Measurements from ENCODE around the gene FLT4. TPM values are rescaled to one million over a fixed set of nuclear protein-coding genes. Genes with fewer than 3 reads are reported as not detected.
"Not testable (repeated sequence)": the region's sequence is repeated elsewhere in the genome, so short reads cannot be mapped to it uniquely, and the experiment has no call there.

The FLT4 gene
- polyA plus RNA-seq, 3 donors, result not detected

- Histone ChIP-seq H3K4me2 (replicated peaks; ENCODE audit: extremely low read depth, low read length, poor library complexity, severe bottlenecking) (no peak overlapping the region), H3K27ac (ENCODE audit: low read depth in 1 of 2, low read length in 2 of 2) (no peak overlapping the region), H3K9ac (ENCODE audit: insufficient read depth, low read length, poor library complexity, severe bottlenecking) (no peak overlapping the region), H3K9me3 (replicated peaks in 1 of 2; ENCODE audit: control insufficient read depth in 1 of 2, insufficient read depth in 1 of 2, low read length in 2 of 2) (no peaks in the 10 kb centered on the region), H3K36me3 (replicated peaks in 1 of 2; ENCODE audit: control insufficient read depth in 1 of 2, insufficient read depth in 2 of 2, low read length in 2 of 2) (no peaks in the 10 kb centered on the region), H2AFZ (ENCODE audit: insufficient read depth, low read depth, low read length, poor library complexity, severe bottlenecking) (no peak overlapping the region), H3K27me3 (ENCODE audit: control insufficient read depth in 2 of 2, insufficient read depth in 2 of 2, low read length in 2 of 2) (peaks cover 6 to 29% of the 10 kb centered on the region in 2 donors), H4K20me1 (ENCODE audit: insufficient read depth, low read length) (no peaks in the 10 kb centered on the region), H3K4me1 (ENCODE audit: control insufficient read depth in 1 of 2, insufficient read depth in 2 of 2, low read length in 2 of 2) (no peaks in the 10 kb centered on the region), H3K4me3 (replicated peaks in 1 of 3; ENCODE audit: low read depth in 2 of 3, low read length in 3 of 3) (no peak overlapping the region), H3K79me2 (ENCODE audit: insufficient read depth, low read length) (no peaks in the 10 kb centered on the region)
- Mint-ChIP-seq H3K36me3 (no peaks in the 10 kb centered on the region), H3K27me3 (ENCODE audit: low read depth in 3 of 3) (peaks cover 23 to 51% (median 35%) of the 10 kb centered on the region in 3 donors), H3K4me1 (peaks cover 4% of the 10 kb centered on the region), H3K4me3 (peak overlapping the region in 1 of 2 donors; percentile 73), H3K27ac (no peak overlapping the region), H3K9me3 (peaks cover 0 to 7% (median 0%) of the 10 kb centered on the region in 7 donors)
- TF ChIP-seq CTCF (IDR thresholded peaks at IDR 0.05), result no peak
- intact Hi-C loops (cut with micrococcal nuclease), result no loop called here
- 75% methylated on average over 13 of the region's 14 CpGs for WGBS (ENCODE audit: insufficient coverage)
- DNase-seq, result no peak
Measured at GRCh38 chr5:180675036-180675635, 25.7 kb upstream of the FLT4 start.

GRCh38 chr5:180674090-180674475 lies 24.7 kb upstream of the FLT4 start:
- peak overlapping the region in 1 of 2 donors; percentile 26 for H3K4me3 Mint-ChIP-seq
- H3K27ac Mint-ChIP-seq; H3K4me2 ChIP-seq (replicated peaks; ENCODE audit: extremely low read depth, low read length, poor library complexity, severe bottlenecking); H3K9me3 ChIP-seq (replicated peaks in 1 of 2; ENCODE audit: control insufficient read depth in 1 of 2, insufficient read depth in 1 of 2, low read length in 2 of 2); H4K20me1 ChIP-seq (ENCODE audit: insufficient read depth, low read length); H3K27ac ChIP-seq (ENCODE audit: low read depth in 1 of 2, low read length in 2 of 2); intact Hi-C loops (cut with micrococcal nuclease); H3K79me2 ChIP-seq (ENCODE audit: insufficient read depth, low read length); DNase-seq; H3K4me1 ChIP-seq (ENCODE audit: control insufficient read depth in 1 of 2, insufficient read depth in 2 of 2, low read length in 2 of 2); H3K36me3 Mint-ChIP-seq; H2AFZ ChIP-seq (ENCODE audit: insufficient read depth, low read depth, low read length, poor library complexity, severe bottlenecking); H3K9me3 Mint-ChIP-seq; H3K36me3 ChIP-seq (replicated peaks in 1 of 2; ENCODE audit: control insufficient read depth in 1 of 2, insufficient read depth in 2 of 2, low read length in 2 of 2); H3K4me3 ChIP-seq (replicated peaks in 1 of 3; ENCODE audit: low read depth in 2 of 3, low read length in 3 of 3); H3K9ac ChIP-seq (ENCODE audit: insufficient read depth, low read length, poor library complexity, severe bottlenecking): not testable (repeated sequence)
- H3K4me1 Mint-ChIP-seq, result peaks cover 12% of the 10 kb centered on the region
- WGBS (ENCODE audit: insufficient coverage), result 3% methylated on average over 21 of the region's 23 CpGs
- peaks cover 6 to 29% of the 10 kb centered on the region in 2 donors for H3K27me3 ChIP-seq (ENCODE audit: control insufficient read depth in 2 of 2, insufficient read depth in 2 of 2, low read length in 2 of 2)
- peaks cover 23 to 51% (median 38%) of the 10 kb centered on the region in 3 donors for H3K27me3 Mint-ChIP-seq (ENCODE audit: low read depth in 3 of 3)

Data from CD14-positive monocyte (primary cell).